NCI-H1048 (cell line): ENCODE data around the gene SNRNP25.
A peak's percentile ranks its signal among the peaks of the same experiment; 100 is the strongest.

ENCODE experiments used
- DNase-seq: peaks from one replicate; lab custom pipeline; 2025; lab: John Stamatoyannopoulos, UW

SNRNP25 gene

DNA sequence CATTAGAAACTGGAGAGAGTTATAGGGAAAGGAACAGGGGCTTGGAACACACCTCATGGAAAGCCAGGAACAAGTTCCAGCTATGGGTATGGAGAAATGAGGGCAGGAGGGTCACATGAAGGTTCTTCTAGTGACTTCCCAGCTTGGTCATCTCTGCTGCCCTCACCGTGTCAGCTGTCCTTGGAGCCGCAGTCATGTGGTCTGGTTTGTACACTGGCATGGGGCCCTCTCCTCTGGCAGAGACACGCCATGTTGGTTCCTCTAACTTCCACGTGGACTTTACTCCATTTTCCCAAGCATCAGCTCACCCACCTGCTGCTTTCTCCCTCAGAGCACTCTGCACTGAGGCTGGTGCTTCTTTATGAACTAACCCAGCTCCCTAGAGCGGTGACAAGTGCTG lies 50.7 kb downstream of the SNRNP25 start:
- no peak for DNase-seq

DNA sequence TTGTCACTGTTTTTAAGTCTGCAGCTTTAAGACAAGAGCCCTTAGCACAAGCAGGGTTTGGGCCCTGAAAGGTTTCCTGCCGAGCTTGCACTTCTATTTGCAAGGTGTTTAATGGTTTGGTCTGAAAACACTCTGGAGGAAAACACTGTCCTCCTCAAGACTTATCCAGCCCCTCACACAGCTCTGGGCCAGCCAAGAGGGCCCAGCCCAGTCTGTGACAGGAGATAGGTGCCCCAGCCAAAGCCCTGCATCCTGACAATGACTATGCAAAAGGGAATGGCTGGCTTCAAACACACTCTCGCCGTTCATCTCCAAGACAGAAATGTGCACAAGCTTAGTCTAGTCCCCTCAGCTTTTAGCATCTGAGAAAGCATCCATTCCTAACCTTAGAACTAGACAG lies 51.3 kb downstream of the SNRNP25 start:
- DNase-seq, result no peak

DNA sequence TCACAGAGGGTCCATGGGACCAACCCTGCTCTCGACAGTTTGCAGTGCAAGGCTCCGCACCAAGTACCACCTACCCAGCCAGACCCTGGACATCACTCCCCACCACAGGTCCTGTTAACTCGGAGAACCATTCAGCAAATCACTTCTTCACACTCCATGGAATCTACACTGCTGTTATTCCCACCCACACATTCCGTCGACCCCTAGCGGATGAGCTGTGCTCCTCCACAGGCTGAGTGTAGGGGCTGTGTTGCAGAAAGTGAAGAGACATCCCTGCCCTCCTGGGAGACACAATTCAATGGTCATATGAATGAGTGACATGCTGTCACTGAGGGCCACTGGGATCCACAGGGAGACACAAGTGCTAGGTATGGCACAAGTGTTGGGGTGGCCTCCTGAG lies 51.9 kb downstream of the SNRNP25 start:
- DNase-seq, result no peak

DNA sequence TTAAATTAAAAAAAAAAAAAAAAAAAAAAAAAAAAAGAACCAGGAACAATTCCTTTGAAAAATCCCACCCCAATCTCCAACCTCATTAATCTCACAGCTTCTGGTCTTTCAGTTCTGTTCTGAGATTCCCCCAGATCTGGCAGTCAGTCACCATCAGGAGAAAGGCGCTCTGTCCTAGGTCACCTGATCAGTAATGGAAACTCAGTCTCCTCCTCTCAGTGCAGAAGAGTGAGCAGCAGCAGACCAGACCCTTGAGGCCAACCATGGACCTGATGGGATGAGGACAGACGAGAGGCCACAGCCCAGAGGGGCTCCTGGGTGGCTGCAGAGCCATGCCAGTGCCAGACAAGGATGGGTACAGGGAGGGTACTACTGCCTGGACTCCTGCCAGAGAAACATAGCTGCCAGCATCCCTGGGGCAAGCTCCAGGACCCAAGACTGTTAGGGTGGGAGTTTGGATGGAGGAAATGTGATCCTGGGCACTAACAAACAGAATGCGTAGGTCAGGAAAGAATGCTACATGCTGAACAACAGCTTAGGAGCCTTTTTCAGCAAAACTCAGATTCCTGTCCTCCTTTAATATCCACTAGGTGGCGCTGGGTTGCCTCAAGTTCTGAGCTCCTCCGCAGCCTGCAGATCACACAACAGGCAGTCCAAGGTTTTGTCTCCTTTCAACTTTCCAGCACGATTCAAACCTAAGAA lies 53.1 kb downstream of the SNRNP25 start:
- DNase-seq, result peak; percentile 1
